ENCODE data around the gene NFAM1.

NFAM1 gene

GRCh38 chr22:42439821-42440674 is 7.8 kb upstream of the NFAM1 start:
- no peak for DNase-seq

GRCh38 chr22:42439021-42439567 is 6.9 kb upstream of the NFAM1 start:
- DNase-seq = no peak

GRCh38 chr22:42438293-42438650 is 6.1 kb upstream of the NFAM1 start:
- DNase-seq = no peak

- DNase-seq = peak; percentile 88
Measured at GRCh38 chr22:42437488-42438292, 5.5 kb upstream of the NFAM1 start.

- no peak for DNase-seq
Measured at GRCh38 chr22:42436404-42436803, 4.2 kb upstream of the NFAM1 start.

GRCh38 chr22:42434748-42435425 is 2.7 kb upstream of the NFAM1 start:
- no peak for DNase-seq

GRCh38 chr22:42433754-42434682 is 1.8 kb upstream of the NFAM1 start:
- no peak for DNase-seq

GRCh38 chr22:42432818-42433217 is 615 bp upstream of the NFAM1 start:
- DNase-seq = no peak

GRCh38 chr22:42431401-42432019 is 693 bp downstream of the NFAM1 start:
- DNase-seq = no peak

- DNase-seq = no peak
Measured at GRCh38 chr22:42430528-42431125, 1.6 kb downstream of the NFAM1 start.

GRCh38 chr22:42428760-42429159 is 3.4 kb downstream of the NFAM1 start:
- no peak for DNase-seq

GRCh38 chr22:42428025-42428424 is 4.2 kb downstream of the NFAM1 start:
- DNase-seq = no peak

GRCh38 chr22:42427167-42427566 is 5.0 kb downstream of the NFAM1 start:
- DNase-seq = no peak

- no peak for DNase-seq
Measured at GRCh38 chr22:42425989-42426355, 6.2 kb downstream of the NFAM1 start.

- DNase-seq = no peak
Measured at GRCh38 chr22:42425337-42425988, 6.7 kb downstream of the NFAM1 start.

- no peak for DNase-seq
Measured at GRCh38 chr22:42419243-42419881, 12.8 kb downstream of the NFAM1 start.

- DNase-seq = no peak
Measured at GRCh38 chr22:42418811-42419242, 13.4 kb downstream of the NFAM1 start.

GRCh38 chr22:42417645-42418305 is 14.4 kb downstream of the NFAM1 start:
- no peak for DNase-seq

GRCh38 chr22:42416671-42417230 is 15.5 kb downstream of the NFAM1 start:
- no peak for DNase-seq
